Activated CD8-positive, alpha-beta T cell treated with anti-CD3 and anti-CD28 coated beads, Interleukin-2, amount 10 ng/mL, durations not matched to agents 7 days and 5 days (primary cell): ENCODE results near the gene OR8D2. TPM values are rescaled to one million over a fixed set of nuclear protein-coding genes. Genes with fewer than 3 reads are reported as not detected.

Source experiments
- ATAC-seq: fragments of 150-1000 bp; cut with Tn5 transposase; one replicate; pipeline ENCODE4 v1.10.0; 2021; ENCODE audit warnings: moderate library complexity
- CTCF ChIA-PET: fragments of 350-600 bp; sonication (Branson Sonifier 250); formaldehyde crosslinking; loops from one replicate; lab custom pipeline; 2021; ENCODE audit warnings: antibody characterized with exemption; lab: Charles Lee
- POLR2A ChIA-PET: fragments of 350-600 bp; sonication (Branson Sonifier 250); formaldehyde crosslinking; loops from one replicate; lab custom pipeline; 2021; ENCODE audit warnings: antibody characterized with exemption; lab: Charles Lee
- DNase-seq: peaks from one replicate; pipeline ENCODE4 v3.0.0-alpha.2; 2020
- H3K27ac Mint-ChIP-seq: one replicate; pipeline ENCODE4 v1.8.0; 2021; ENCODE audit warnings: mild to moderate bottlenecking, mixed read lengths
- H3K27me3 Mint-ChIP-seq: one replicate; pipeline ENCODE4 v1.8.0; 2021; ENCODE audit warnings: low read depth, mixed read lengths
- H3K36me3 Mint-ChIP-seq: one replicate; pipeline ENCODE4 v1.8.0; 2021; ENCODE audit warnings: low read depth, mixed read lengths
- H3K4me1 Mint-ChIP-seq: one replicate; pipeline ENCODE4 v1.8.0; 2021; ENCODE audit warnings: low read depth, mixed read lengths
- H3K4me3 Mint-ChIP-seq: one replicate; pipeline ENCODE4 v1.8.0; 2021; ENCODE audit warnings: mild to moderate bottlenecking, mixed read lengths
- H3K9me3 Mint-ChIP-seq: one replicate; pipeline ENCODE4 v1.8.0; 2022; ENCODE audit warnings: mixed read lengths; ENCODE audit not compliant: insufficient read depth
- total RNA-seq, 2 experiments: library from RNA; stranded (reverse); gene quantifications; one replicate each; pipeline ENCODE4 v1.2.3, GENCODE V29; 2021

Gene OR8D2
- total RNA-seq, 2 experiments from 2014 or later = not detected

GRCh38 chr11:124313131-124313530, 6.9 kb downstream of the OR8D2 start:
- Mint-ChIP-seq H3K27me3 (peaks cover 9% of the 10 kb centered on the region), H3K4me3 (no peak overlapping the region), H3K4me1 (no peaks in the 10 kb centered on the region), H3K27ac (no peak overlapping the region), H3K36me3 (no peaks in the 10 kb centered on the region), H3K9me3 (no peaks in the 10 kb centered on the region)
- no peak for DNase-seq
- ATAC-seq = no peak
- ChIA-PET CTCF (no interaction called here), POLR2A (no interaction called here)

GRCh38 chr11:124311670-124312069, 8.3 kb downstream of the OR8D2 start:
- no peaks in the 10 kb centered on the region for H3K9me3 Mint-ChIP-seq
- H3K36me3 Mint-ChIP-seq = no peaks in the 10 kb centered on the region
- CTCF ChIA-PET = no interaction called here
- POLR2A ChIA-PET = no interaction called here
- peaks cover 9% of the 10 kb centered on the region for H3K27me3 Mint-ChIP-seq
- no peak overlapping the region for H3K27ac Mint-ChIP-seq
- DNase-seq = no peak
- no peak for ATAC-seq
- H3K4me1 Mint-ChIP-seq = no peaks in the 10 kb centered on the region
- H3K4me3 Mint-ChIP-seq = no peak overlapping the region

GRCh38 chr11:124311269-124311668, 8.7 kb downstream of the OR8D2 start:
- peaks cover 7% of the 10 kb centered on the region for H3K27me3 Mint-ChIP-seq
- no peak overlapping the region for H3K4me3 Mint-ChIP-seq
- no peaks in the 10 kb centered on the region for H3K4me1 Mint-ChIP-seq
- no peak for ATAC-seq
- no peaks in the 10 kb centered on the region for H3K36me3 Mint-ChIP-seq
- ChIA-PET POLR2A (no interaction called here), CTCF (no interaction called here)
- no peak for DNase-seq
- H3K9me3 Mint-ChIP-seq = no peaks in the 10 kb centered on the region
- no peak overlapping the region for H3K27ac Mint-ChIP-seq

GRCh38 chr11:124310721-124311120, 9.3 kb downstream of the OR8D2 start:
- Mint-ChIP-seq H3K36me3 (no peaks in the 10 kb centered on the region), H3K4me1 (no peaks in the 10 kb centered on the region), H3K9me3 (no peaks in the 10 kb centered on the region), H3K27me3 (peaks cover 7% of the 10 kb centered on the region), H3K27ac (no peak overlapping the region), H3K4me3 (no peak overlapping the region)
- ATAC-seq (no peak), DNase-seq (no peak)
- ChIA-PET POLR2A (no interaction called here), CTCF (no interaction called here)

GRCh38 chr11:124307093-124307492, 12.9 kb downstream of the OR8D2 start:
- Mint-ChIP-seq H3K4me3 (no peak overlapping the region), H3K27me3 (peaks cover 7% of the 10 kb centered on the region), H3K9me3 (no peaks in the 10 kb centered on the region), H3K36me3 (no peaks in the 10 kb centered on the region), H3K4me1 (no peaks in the 10 kb centered on the region), H3K27ac (no peak overlapping the region)
- POLR2A ChIA-PET = no interaction called here
- CTCF ChIA-PET = no interaction called here
- ATAC-seq (no peak), DNase-seq (no peak)

- ATAC-seq = no peak
- Mint-ChIP-seq H3K4me3 (no peak overlapping the region), H3K36me3 (no peaks in the 10 kb centered on the region), H3K27ac (no peak overlapping the region), H3K9me3 (no peaks in the 10 kb centered on the region), H3K27me3 (no peaks in the 10 kb centered on the region), H3K4me1 (no peaks in the 10 kb centered on the region)
- ChIA-PET POLR2A (no interaction called here), CTCF (no interaction called here)
- no peak for DNase-seq
These were observed 17.5 kb downstream of the OR8D2 start for GRCh38 chr11:124302347-124303125.

- H3K4me3 Mint-ChIP-seq = no peak overlapping the region
- H3K27me3 Mint-ChIP-seq = no peaks in the 10 kb centered on the region
- CTCF ChIA-PET = no interaction called here
- H3K36me3 Mint-ChIP-seq = no peaks in the 10 kb centered on the region
- H3K4me1 Mint-ChIP-seq = no peaks in the 10 kb centered on the region
- H3K27ac Mint-ChIP-seq = no peak overlapping the region
- POLR2A ChIA-PET = no interaction called here
- DNase-seq (no peak), ATAC-seq (no peak)
- H3K9me3 Mint-ChIP-seq = no peaks in the 10 kb centered on the region
These were observed 18.4 kb downstream of the OR8D2 start for GRCh38 chr11:124301548-124301947.

GRCh38 chr11:124297921-124298320, 22.1 kb downstream of the OR8D2 start:
- Mint-ChIP-seq H3K36me3 (no peaks in the 10 kb centered on the region), H3K4me1 (no peaks in the 10 kb centered on the region), H3K27ac (no peak overlapping the region), H3K27me3 (no peaks in the 10 kb centered on the region), H3K9me3 (no peaks in the 10 kb centered on the region), H3K4me3 (no peak overlapping the region)
- ATAC-seq (no peak), DNase-seq (no peak)
- CTCF ChIA-PET = no interaction called here
- POLR2A ChIA-PET = no interaction called here

- DNase-seq = no peak
- ChIA-PET POLR2A (no interaction called here), CTCF (no interaction called here)
- Mint-ChIP-seq H3K36me3 (no peaks in the 10 kb centered on the region), H3K4me3 (no peak overlapping the region), H3K27ac (no peak overlapping the region), H3K4me1 (no peaks in the 10 kb centered on the region), H3K27me3 (no peaks in the 10 kb centered on the region), H3K9me3 (no peaks in the 10 kb centered on the region)
- ATAC-seq = no peak
These were observed 24.0 kb downstream of the OR8D2 start for GRCh38 chr11:124296016-124296415.

GRCh38 chr11:124294687-124295086, 25.3 kb downstream of the OR8D2 start:
- Mint-ChIP-seq H3K36me3 (no peaks in the 10 kb centered on the region), H3K4me1 (no peaks in the 10 kb centered on the region), H3K27ac (no peak overlapping the region), H3K4me3 (no peak overlapping the region), H3K27me3 (no peaks in the 10 kb centered on the region), H3K9me3 (no peaks in the 10 kb centered on the region)
- ChIA-PET POLR2A (no interaction called here), CTCF (no interaction called here)
- no peak for ATAC-seq
- no peak for DNase-seq

GRCh38 chr11:124285610-124286344, 34.2 kb downstream of the OR8D2 start:
- Mint-ChIP-seq H3K27me3 (no peaks in the 10 kb centered on the region), H3K4me1 (no peaks in the 10 kb centered on the region), H3K4me3 (no peak overlapping the region), H3K9me3 (peaks cover 3% of the 10 kb centered on the region), H3K27ac (no peak overlapping the region), H3K36me3 (no peaks in the 10 kb centered on the region)
- CTCF ChIA-PET = no interaction called here
- POLR2A ChIA-PET = no interaction called here
- DNase-seq (no peak), ATAC-seq (no peak)

- ATAC-seq (no peak), DNase-seq (no peak)
- Mint-ChIP-seq H3K9me3 (peaks cover 3% of the 10 kb centered on the region), H3K4me3 (no peak overlapping the region), H3K27ac (no peak overlapping the region), H3K27me3 (no peaks in the 10 kb centered on the region), H3K4me1 (peaks cover 7% of the 10 kb centered on the region), H3K36me3 (no peaks in the 10 kb centered on the region)
- ChIA-PET POLR2A (no interaction called here), CTCF (no interaction called here)
These were observed 41.7 kb downstream of the OR8D2 start for GRCh38 chr11:124278261-124278660.
